ENCODE results near the gene PCLO. TPM values are rescaled to one million over a fixed set of nuclear protein-coding genes. Genes with fewer than 3 reads are reported as not detected.

The PCLO gene
- total and polyA plus RNA-seq, 9 of the 15 experiments (the other 6 are each of a cell fraction or from before 2014, with no cell fraction given), result under 0.01 to 0.01 TPM; not detected in 7

- Histone ChIP-seq H3K4me3 (no peak overlapping the region), H3K9me3 (replicated peaks; ENCODE audit: control insufficient read depth, insufficient read depth, low read depth, low read length) (no peaks in the 10 kb centered on the region), H2AFZ (ENCODE audit: low read depth, low read length) (no peak overlapping the region), H3K36me3 (ENCODE audit: control insufficient read depth, insufficient read depth, low read length) (no peaks in the 10 kb centered on the region), H3K4me2 (ENCODE audit: insufficient read depth, low read length) (no peak overlapping the region), H3K9me1 (ENCODE audit: control insufficient read depth, insufficient read depth, low read length) (no peaks in the 10 kb centered on the region), H4K20me1 (replicated peaks; ENCODE audit: control insufficient read depth, insufficient read depth, low read length) (no peaks in the 10 kb centered on the region), H3K79me2 (ENCODE audit: control insufficient read depth, insufficient read depth, low read length) (no peaks in the 10 kb centered on the region), H3K9ac (ENCODE audit: insufficient read depth in 1 of 2, low read depth in 2 of 2, low read length in 2 of 2) (no peak overlapping the region), H3K27me3 (ENCODE audit: control insufficient read depth in 2 of 2, insufficient read depth in 2 of 2, low read length in 2 of 2) (no peaks in the 10 kb centered on the region), H3K27ac (ENCODE audit: extremely low read depth, low read depth, low read length) (no peak overlapping the region), H3K4me1 (replicated peaks in 1 of 2; ENCODE audit: control insufficient read depth in 2 of 2, insufficient read depth in 2 of 2, low read length in 2 of 2) (no peaks in the 10 kb centered on the region)
- ATAC-seq, result no peak
- in situ Hi-C loops (cut with MboI), result no loop called here
- TF ChIP-seq MAFF (IDR thresholded peaks at IDR 0.05; ENCODE audit: low read length) (peak; percentile 71), ZFP30 (CRISPR knock-in tag; IDR thresholded peaks at IDR 0.05; ENCODE audit: borderline replicate concordance) (no peak), SIRT6 (IDR thresholded peaks at IDR 0.05; ENCODE audit: low read depth, low read length) (no peak), MEF2D (tag; conservative IDR thresholded peaks at IDR 0.05; ENCODE audit: low read depth) (no peak), POLR2AphosphoS2 (IDR thresholded peaks at IDR 0.05; ENCODE audit: low read length) (no peak), DMBX1 (CRISPR knock-in tag; IDR thresholded peaks at IDR 0.05; ENCODE audit: borderline replicate concordance) (no peak), NFIX (CRISPR knock-in tag; IDR thresholded peaks at IDR 0.05; ENCODE audit: low read depth) (no peak), ZNF316 (IDR thresholded peaks at IDR 0.05) (peak; percentile 75), FOXA1 (IDR thresholded peaks at IDR 0.05; ENCODE audit: borderline replicate concordance) (no peak), MAFG (tag; conservative IDR thresholded peaks at IDR 0.05) (peak; percentile 46; the same call in 1 of the 2 replicates), ZNF77 (CRISPR knock-in tag; IDR thresholded peaks at IDR 0.05) (no peak), MAFK (IDR thresholded peaks at IDR 0.05; ENCODE audit: low read length) (peak; percentile 71), CCNT2 (IDR thresholded peaks at IDR 0.05; ENCODE audit: borderline replicate concordance, extremely low read depth, insufficient read length, low read depth, low read length) (no peak), HNRNPL (IDR thresholded peaks at IDR 0.05; ENCODE audit: low read depth, low read length) (no peak), ZNF780A (CRISPR knock-in tag; IDR thresholded peaks at IDR 0.05) (no peak)
- TF ChIP-seq, protein P1, sequence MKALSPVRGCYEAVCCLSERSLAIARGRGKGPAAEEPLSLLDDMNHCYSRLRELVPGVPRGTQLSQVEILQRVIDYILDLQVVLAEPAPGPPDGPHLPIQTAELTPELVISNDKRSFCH (CRISPR knock-in tag; IDR thresholded peaks at IDR 0.05), result no peak
- TF ChIP-seq, protein P1 (tag; IDR thresholded peaks at IDR 0.05), result no peak
- no peak for FAIRE-seq
- intact Hi-C loops (cut with micrococcal nuclease), result no loop called here
- no peak for DNase-seq (ENCODE audit: extremely low read depth in 1 of 4, low spot score in 3 of 4)
- ChIA-PET POLR2A (no interaction called here), CTCF (ENCODE audit: low intra/inter-chr PET ratio) (no interaction called here)
- 0% methylated on average over 2 of the region's 2 CpGs for WGBS (ENCODE audit: insufficient coverage, low coverage, missing lambda C conversion rate)
- BruUV-seq (replicated peaks), result no TSS peak
These were observed 339.6 kb downstream of the PCLO start for GRCh38 chr7:82823073-82823472.
